Measurements from ENCODE around the gene IQCB1. TPM values are rescaled to one million over a fixed set of nuclear protein-coding genes. Genes with fewer than 3 reads are reported as not detected.
A peak's percentile ranks its signal among the peaks of the same experiment; 100 is the strongest.

IQCB1 gene
- total and polyA plus RNA-seq, 2 of the 8 experiments (the other 6 are each of a cell fraction or from before 2014, with no cell fraction given), result 21.7 to 31.2 TPM

- Histone ChIP-seq H3K79me2 (ENCODE audit: control insufficient read depth in 1 of 2, insufficient read depth in 2 of 2, low read length in 2 of 2) (peaks cover 0 to 14% of the 10 kb centered on the region in 2 experiments; a peak in 2 of 4 replicates), H2AFZ (ENCODE audit: low read length) (no peak overlapping the region), H3K27me3 (replicated peaks in 1 of 4; ENCODE audit: control insufficient read depth in 3 of 4, extremely low read depth in 1 of 4, insufficient read depth in 3 of 4, low read length in 3 of 4) (no peaks in the 10 kb centered on the region), H3K4me1 (replicated peaks in 1 of 4; ENCODE audit: control insufficient read depth in 3 of 4, insufficient read depth in 4 of 4, low read length in 3 of 4) (peaks cover 0 to 5% (median 2%) of the 10 kb centered on the region in 4 experiments; a peak in 2 of 7 replicates), H3K23ac (ENCODE audit: insufficient read length) (no peak overlapping the region), H3K27ac (ENCODE audit: low read depth, low read length) (no peak overlapping the region), H3K36me3 (ENCODE audit: control insufficient read depth in 2 of 4, insufficient read depth in 4 of 4, low read length in 3 of 4) (no peaks in the 10 kb centered on the region), H4K5ac (ENCODE audit: insufficient read length, low read depth, low read length) (no peak overlapping the region), H3K14ac (ENCODE audit: insufficient read length) (no peak overlapping the region), H2BK15ac (ENCODE audit: low read length) (no peak overlapping the region), H2BK12ac (ENCODE audit: low read depth, low read length) (no peak overlapping the region), H2BK20ac (ENCODE audit: low read length) (no peak overlapping the region), H4K8ac (ENCODE audit: extremely low read depth, insufficient read depth, low read length) (no peak overlapping the region), H4K91ac (replicated peaks; ENCODE audit: insufficient read length, low read length) (no peak overlapping the region), H3K9me3 (ENCODE audit: insufficient read depth in 2 of 2, low read depth in 1 of 2, low read length in 1 of 2) (no peaks in the 10 kb centered on the region), H2BK120ac (replicated peaks; ENCODE audit: low read depth, low read length) (no peak overlapping the region), H3K18ac (ENCODE audit: extremely low read depth, low read length) (no peak overlapping the region), H2BK5ac (ENCODE audit: low read depth, low read length) (no peak overlapping the region), H4K20me1 (replicated peaks in 1 of 2; ENCODE audit: control insufficient read depth in 1 of 2, insufficient read depth in 2 of 2, low read length in 2 of 2) (no peaks in the 10 kb centered on the region), H3K23me2 (ENCODE audit: low read depth, low read length) (peaks cover 9% of the 10 kb centered on the region), H2AK5ac (ENCODE audit: low read depth, low read length) (no peak overlapping the region), H3K9ac (replicated peaks in 1 of 4; ENCODE audit: extremely low read depth in 1 of 4, low read depth in 3 of 4, low read length in 3 of 4) (no peak overlapping the region), H3K56ac (replicated peaks; ENCODE audit: insufficient read length, low read depth, low read length) (peak overlapping the region; percentile 14), H3K4me3 (ENCODE audit: extremely low read depth in 1 of 4, insufficient read depth in 2 of 4, low read depth in 3 of 4, low read length in 4 of 4) (no peak overlapping the region), H3K79me1 (ENCODE audit: low read depth, low read length) (no peaks in the 10 kb centered on the region), H3K4me2 (ENCODE audit: insufficient read depth in 1 of 2, low read depth in 2 of 2, low read length in 2 of 2) (no peak overlapping the region), H3K4ac (replicated peaks; ENCODE audit: insufficient read length, low read depth, low read length) (no peak overlapping the region)
- ChIA-PET CTCF (ENCODE audit: partially characterized antibody) (interaction anchor here (1.2 kb wide), 1 partner anchor 237 kb away, joined by 3 read pairs; no protein-coding TSS in a partner anchor), POLR2A (ENCODE audit: partially characterized antibody) (no interaction called here)
- FAIRE-seq (no peak), DNase-seq (ENCODE audit: low read depth in 1 of 2, low spot score in 2 of 2) (no peak)
- 47 to 100% methylated on average over 1 of the region's 1 CpG for WGBS, 2 experiments (ENCODE audit: extremely low coverage in 1 of 2, insufficient coverage in 1 of 2, insufficient read length in 1 of 2, insufficient replicate concordance in 2 of 2, low coverage in 1 of 2, low lambda C conversion rate in 2 of 2, missing lambda C conversion rate in 1 of 2)
- TF ChIP-seq EGR1 (IDR thresholded peaks at IDR 0.05; ENCODE audit: borderline replicate concordance, low read depth, low read length) (peak; percentile 64; the same call in 1 of the 2 replicates), TCF12 (IDR thresholded peaks at IDR 0.05; ENCODE audit: low read depth, low read length) (no peak)
Observed at GRCh38 chr3:121752772-121753171, 82.1 kb downstream of the IQCB1 start.
